Inferior parietal cortex (tissue), 1 donor: ENCODE results near the gene TAF9B.
"Not testable (repeated sequence)": the region's sequence is repeated elsewhere in the genome, so short reads cannot be mapped to it uniquely, and the experiment has no call there.

Experiments used
- DNase-seq: peaks from one replicate; pipeline ENCODE4 v3.0.0-alpha.2; 2016; ENCODE audit errors: extremely low spot score

Gene TAF9B

GRCh38 chrX:78139160-78140123, at the start of gene TAF9B:
Gene TAF9B (minus strand): TSS chrX:78139650. CDS start chrX:78139611, 39 bp downstream.
- DNase-seq = peak; percentile 78

GRCh38 chrX:78182881-78183280, 43.4 kb upstream of the TAF9B start:
- no peak for DNase-seq

GRCh38 chrX:78181307-78181706, 41.9 kb upstream of the TAF9B start:
- no peak for DNase-seq

GRCh38 chrX:78168065-78168464, 28.6 kb upstream of the TAF9B start:
- DNase-seq = no peak

GRCh38 chrX:78165425-78165824, 26.0 kb upstream of the TAF9B start:
- no peak for DNase-seq

- not testable (repeated sequence) for DNase-seq
Measured at GRCh38 chrX:78163175-78163574, 23.7 kb upstream of the TAF9B start.

GRCh38 chrX:78160711-78161110, 21.3 kb upstream of the TAF9B start:
- not testable (repeated sequence) for DNase-seq

- not testable (repeated sequence) for DNase-seq
Measured at GRCh38 chrX:78157846-78158245, 18.4 kb upstream of the TAF9B start.

- not testable (repeated sequence) for DNase-seq
Measured at GRCh38 chrX:78157373-78157772, 17.9 kb upstream of the TAF9B start.

- DNase-seq = not testable (repeated sequence)
Measured at GRCh38 chrX:78147002-78147540, 7.6 kb upstream of the TAF9B start.

- DNase-seq = no peak
Measured at GRCh38 chrX:78140206-78140605, 756 bp upstream of the TAF9B start.

- DNase-seq = no peak
Measured at GRCh38 chrX:78133238-78133960, 6.1 kb downstream of the TAF9B start.

GRCh38 chrX:78131117-78131516, 8.3 kb downstream of the TAF9B start:
- DNase-seq = no peak

- no peak for DNase-seq
Measured at GRCh38 chrX:78130396-78130795, 9.1 kb downstream of the TAF9B start.

GRCh38 chrX:78129714-78130113, 9.7 kb downstream of the TAF9B start:
- DNase-seq = no peak

- not testable (repeated sequence) for DNase-seq
Measured at GRCh38 chrX:78125781-78126180, 13.7 kb downstream of the TAF9B start.

GRCh38 chrX:78125148-78125547, 14.3 kb downstream of the TAF9B start:
- no peak for DNase-seq

GRCh38 chrX:78124307-78124706, 15.1 kb downstream of the TAF9B start:
- no peak for DNase-seq

- no peak for DNase-seq
Measured at GRCh38 chrX:78123190-78123589, 16.3 kb downstream of the TAF9B start.

GRCh38 chrX:78119521-78120227, 19.8 kb downstream of the TAF9B start:
- no peak for DNase-seq

- no peak for DNase-seq
Measured at GRCh38 chrX:78118628-78119027, 20.8 kb downstream of the TAF9B start.

- DNase-seq = no peak
Measured at GRCh38 chrX:78116766-78117165, 22.7 kb downstream of the TAF9B start.
